ENCODE results near the gene RPS13.

DNA sequence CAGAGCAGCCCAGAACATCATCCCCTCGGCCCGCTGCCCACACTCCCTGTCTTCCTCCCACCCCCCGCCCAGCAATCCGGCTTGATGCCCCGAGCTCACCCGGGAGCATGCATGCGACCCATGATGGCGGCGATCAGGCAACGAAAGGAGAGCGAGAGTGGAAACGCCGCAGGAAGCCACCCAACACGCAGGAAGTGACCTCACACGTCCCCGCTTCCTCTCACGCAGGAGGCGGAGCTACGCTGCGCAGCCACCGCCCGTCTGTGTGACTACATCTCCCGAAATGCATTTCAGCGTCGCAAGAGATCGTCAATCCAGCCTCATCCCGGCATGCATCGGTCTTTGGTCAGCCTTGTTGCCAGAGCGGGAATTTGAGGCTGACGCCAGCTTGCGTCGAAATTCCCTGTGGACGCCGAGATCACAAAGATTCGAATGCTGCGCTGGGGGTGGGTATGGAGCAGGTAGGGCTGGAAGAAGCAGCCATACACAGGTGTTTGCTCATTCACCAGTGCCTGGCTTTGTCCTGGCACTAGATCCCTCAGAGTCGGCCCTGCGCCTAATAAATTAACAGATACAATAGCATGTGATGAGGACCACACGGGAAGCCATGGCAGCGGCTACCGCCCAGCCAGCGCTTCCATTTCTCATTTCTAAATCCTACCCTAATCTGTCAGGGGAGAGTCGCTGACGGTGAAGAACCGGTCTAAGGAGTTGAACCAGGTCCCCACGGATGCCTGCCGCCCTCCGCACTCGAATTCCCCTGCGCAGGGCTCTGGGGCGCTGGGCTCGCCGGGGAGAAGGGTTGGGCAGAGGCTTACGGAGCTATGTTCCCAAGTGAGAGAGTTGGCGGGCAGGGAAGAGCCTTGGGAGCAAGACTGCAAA lies at the start of gene RPS13:
- TF ChIP-seq CTCF (optimal IDR thresholded peaks at IDR 0.05 in 1 of 3, IDR thresholded peaks at IDR 0.05 in 1 of 3, conservative IDR thresholded peaks at IDR 0.05 in 1 of 3; ENCODE audit: extremely low read depth in 1 of 3, insufficient read depth in 2 of 3, low read length in 3 of 3): no peak
- no peak for TF ChIP-seq EZH2 (IDR thresholded peaks at IDR 0.05; ENCODE audit: low read length)
